ENCODE results near the gene TRABD2B.

- no peak for TF ChIP-seq CTCF (IDR thresholded peaks at IDR 0.05)
- no peak for TF ChIP-seq POLR2A (IDR thresholded peaks at IDR 0.05)
Observed at GRCh38 chr1:47779613-47780012, 217.6 kb downstream of the TRABD2B start.
